Occipital lobe (tissue), 2 donors: ENCODE results near the gene USP2. TPM values are rescaled to one million over a fixed set of nuclear protein-coding genes. Genes with fewer than 3 reads are reported as not detected.
A peak's percentile ranks its signal among the peaks of the same experiment; 100 is the strongest.

Source experiments
- DNase-seq: peaks from one replicate; lab custom pipeline; 2025; lab: John Stamatoyannopoulos, UW
- total RNA-seq: library from RNA; depleted of rRNA; stranded (reverse); fragments of >200 nt; gene quantifications from one replicate; pipeline ENCODE4 v1.2.3, GENCODE V29; 2014

USP2 gene
- total RNA-seq, 1 donor from 2014 or later = 1.6 TPM

DNA sequence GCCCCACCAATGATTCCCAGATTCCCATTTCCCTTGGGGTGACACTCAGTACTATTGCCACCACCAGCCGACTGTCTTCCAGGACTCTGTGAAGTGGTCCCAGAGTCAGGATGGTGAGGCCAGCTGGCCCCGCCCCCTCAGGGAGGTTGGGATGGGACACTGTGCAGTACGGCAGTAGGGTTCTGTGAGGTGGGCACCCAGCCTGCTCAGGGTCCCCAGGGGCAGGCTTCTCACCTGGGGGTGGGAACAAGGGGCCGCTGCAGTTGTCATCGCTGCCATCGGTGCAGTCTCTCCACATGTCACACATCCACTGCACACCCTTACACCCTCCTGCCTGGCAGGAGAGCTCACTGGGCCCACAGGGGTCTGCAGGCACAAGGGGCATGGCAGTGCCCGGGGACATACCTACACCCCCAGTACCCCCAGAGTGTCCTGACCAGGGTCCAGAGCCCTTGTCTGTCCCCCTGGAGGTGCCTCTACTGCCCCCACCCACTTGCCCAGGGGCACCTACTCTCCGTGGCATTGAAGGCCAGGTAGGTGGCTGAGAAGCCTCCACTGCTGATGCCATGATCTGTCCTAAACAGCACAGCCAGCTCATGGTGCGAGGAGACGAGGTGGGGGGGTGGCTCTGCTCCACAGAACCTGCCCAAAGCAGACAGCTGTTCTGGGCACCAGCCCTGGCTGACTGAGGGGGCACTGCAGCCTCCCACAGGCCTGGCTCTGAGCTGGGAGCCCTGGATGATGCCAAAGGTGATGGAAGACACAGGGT is 38.9 kb downstream of the USP2 start:
- no peak for DNase-seq

DNA sequence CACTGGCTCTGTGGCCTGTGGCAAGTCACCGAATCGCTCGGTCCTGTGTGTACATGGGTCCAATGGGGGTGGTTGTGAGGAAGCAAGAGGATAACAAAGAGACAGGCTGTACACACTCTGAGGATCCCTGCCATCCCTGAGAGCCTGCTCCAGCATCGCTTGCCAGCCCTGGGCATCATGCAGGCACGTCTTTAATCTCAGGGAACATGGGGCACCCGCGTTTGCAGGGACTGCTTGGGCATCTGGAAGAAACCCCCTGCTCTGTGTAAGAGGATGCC is 39.5 kb downstream of the USP2 start:
- no peak for DNase-seq

DNA sequence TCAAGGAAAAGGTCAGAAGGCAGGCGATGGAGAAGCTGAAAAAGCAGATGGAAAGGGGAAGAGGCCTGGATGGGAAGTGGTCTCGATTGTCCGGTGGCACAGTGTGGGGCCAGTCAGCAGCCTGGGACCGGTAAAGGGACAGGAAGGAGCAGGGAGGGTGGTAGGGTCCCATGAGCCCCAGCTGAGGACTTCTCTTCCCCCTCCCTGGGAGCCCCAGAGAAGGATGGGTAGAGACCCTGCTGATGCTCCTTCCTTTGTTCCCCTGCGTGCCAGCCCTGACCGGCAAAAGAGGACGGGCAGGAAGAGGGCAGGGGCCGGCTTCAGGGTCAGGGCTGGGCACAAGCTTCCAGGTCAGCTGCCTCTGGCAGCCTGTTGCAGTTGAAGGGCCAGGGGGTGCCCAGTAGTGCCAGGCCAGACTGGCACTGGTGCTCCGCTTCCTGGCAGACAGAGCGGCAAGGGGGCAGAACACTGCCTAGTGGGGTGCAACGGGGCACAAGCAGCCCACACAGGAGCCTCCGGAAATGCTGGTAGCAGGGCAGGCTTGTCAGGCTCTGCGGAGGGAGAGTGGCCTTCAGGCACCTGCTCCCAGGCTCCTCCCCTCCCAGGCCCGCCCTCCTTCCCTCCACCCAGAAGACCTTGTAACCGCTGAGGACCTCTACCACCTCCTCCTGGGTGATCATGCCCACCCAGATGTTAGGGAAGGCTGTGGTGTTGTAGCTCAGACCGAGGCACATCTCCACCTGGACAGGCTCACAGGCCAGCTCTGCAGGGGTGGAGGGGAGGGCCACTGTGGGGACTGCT is 40.1 kb downstream of the USP2 start:
- DNase-seq = no peak

DNA sequence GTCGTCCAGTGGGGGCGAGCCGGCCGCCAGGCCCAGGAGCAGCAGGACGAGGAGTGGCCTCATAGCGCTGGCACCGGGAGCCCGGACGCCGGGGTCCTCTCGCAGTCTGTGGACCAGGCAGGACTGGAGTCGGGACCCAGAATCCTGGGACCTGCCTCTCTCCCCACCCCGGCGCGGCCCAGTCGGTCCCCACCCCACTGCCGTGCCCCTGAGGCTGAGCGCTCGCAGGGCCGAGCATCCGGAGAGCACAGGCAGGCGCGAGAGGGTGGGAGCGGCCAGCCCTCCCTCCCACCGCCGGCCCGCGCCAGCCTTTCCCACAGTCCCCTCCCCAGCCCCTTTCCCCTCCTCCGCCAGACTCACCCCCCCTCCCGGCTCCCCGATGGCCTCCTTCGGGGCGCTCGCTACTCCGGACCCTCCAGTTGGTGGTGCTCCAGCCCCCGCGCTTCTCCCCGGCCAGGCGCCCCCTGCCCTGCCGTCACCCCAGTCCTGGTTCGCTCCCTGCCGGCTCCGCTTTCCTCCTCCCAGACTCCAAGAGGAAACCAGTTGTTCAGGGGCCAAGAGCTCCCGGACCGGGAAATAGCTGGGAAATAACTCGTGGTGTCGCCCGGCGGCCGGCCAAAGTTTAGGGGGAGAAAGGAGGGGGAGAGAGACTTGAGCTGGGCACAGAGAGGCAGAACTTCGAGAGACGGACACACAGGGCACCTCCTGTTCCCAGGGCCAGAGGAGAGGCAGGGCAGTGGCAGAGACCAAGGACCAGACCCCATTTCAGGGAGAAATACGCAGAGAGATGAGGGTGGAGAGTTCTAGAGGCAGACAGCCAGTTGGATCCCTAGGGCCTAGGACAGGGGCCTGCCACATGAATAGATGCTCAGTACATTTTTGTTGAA is 40.9 kb downstream of the USP2 start, which contains the start of gene C1QTNF5:
Gene C1QTNF5, minus strand, starts transcription at position 549 of the 887 bp plus-strand sequence. Its CDS starts 486 bp downstream, at position 63.
- DNase-seq = no peak

GRCh38 chr11:119339589-119340334 is 41.7 kb downstream of the USP2 start:
- DNase-seq = no peak

- no peak for DNase-seq
These were observed 42.4 kb downstream of the USP2 start for GRCh38 chr11:119338965-119339588.

DNA sequence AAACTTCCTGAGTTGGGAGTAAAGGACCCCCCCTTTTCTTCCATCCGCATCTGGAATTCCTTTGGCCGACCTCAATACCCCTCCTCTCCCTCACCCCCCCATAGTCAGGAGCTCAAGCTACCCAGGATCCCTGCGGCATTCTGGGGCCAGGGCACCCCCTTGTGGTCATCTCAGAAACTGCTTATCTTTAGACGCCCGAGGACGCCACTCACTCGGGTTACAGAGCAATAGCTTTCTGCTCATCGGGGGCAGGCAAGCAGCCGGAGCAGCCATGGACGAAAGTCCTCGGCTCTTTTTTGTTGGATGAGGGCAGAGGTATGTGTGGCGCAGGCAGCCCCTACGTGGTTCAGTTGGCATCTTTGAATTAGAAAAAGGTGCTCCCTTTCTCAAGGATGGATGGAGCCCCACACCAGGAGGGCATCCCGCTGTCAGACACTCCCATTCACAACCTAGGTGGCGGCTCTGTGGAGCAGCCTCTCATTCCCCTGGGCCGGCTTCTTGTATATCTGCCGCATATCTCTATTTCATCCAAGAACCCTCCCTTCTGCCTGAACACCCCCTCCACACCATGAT is 43.1 kb downstream of the USP2 start:
- DNase-seq = peak; percentile 69

- no peak for DNase-seq
These were observed 43.7 kb downstream of the USP2 start for GRCh38 chr11:119337581-119338317.

GRCh38 chr11:119336744-119337469 is 44.6 kb downstream of the USP2 start:
- DNase-seq = no peak

DNA sequence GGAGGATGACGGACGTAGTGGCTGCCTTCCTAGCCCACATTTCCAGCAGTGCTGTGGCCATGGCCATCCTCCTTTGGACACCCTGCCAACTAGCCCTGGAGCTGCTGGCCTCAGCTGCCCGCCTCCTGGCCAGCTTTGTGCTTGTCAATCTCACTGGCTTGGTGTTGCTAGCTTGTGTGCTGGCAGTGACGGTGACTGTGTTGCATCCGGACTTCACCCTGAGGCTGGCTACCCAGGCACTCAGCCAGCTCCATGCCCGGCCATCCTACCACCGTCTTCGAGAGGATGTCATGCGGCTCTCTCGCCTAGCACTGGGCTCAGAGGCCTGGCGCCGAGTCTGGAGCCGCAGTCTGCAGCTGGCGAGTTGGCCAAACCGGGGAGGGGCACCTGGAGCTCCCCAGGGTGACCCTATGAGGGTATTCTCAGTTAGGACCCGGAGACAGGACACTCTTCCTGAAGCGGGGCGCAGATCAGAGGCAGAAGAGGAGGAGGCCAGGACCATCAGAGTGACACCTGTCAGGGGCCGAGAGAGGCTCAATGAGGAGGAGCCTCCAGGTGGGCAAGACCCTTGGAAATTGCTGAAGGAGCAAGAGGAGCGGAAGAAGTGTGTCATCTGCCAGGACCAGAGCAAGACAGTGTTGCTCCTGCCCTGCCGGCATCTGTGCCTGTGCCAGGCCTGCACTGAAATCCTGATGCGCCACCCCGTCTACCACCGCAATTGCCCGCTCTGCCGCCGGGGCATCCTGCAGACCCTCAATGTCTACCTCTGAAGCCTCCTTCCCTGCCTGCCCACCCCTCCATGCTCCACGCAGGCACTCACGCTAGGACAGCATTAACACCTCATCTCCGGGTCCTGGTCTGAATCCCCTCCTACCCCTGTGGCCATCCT is 45.6 kb downstream of the USP2 start:
- DNase-seq = no peak

DNA sequence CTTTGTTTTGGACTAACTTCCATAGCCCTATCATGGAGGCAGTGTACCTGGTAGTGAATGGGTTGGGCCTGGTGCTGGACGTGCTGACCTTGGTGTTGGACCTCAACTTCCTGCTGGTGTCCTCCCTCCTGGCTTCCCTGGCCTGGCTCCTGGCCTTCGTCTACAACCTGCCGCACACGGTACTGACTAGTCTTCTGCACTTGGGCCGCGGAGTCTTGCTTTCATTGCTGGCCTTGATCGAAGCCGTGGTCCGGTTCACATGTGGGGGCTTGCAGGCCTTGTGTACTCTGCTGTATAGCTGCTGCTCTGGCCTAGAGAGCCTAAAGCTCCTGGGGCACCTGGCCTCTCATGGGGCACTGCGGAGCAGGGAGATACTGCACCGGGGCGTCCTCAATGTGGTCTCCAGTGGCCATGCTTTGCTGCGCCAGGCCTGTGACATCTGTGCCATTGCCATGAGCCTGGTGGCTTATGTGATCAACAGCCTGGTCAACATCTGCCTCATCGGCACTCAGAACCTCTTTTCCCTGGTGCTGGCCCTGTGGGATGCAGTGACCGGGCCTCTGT is 46.3 kb downstream of the USP2 start:
- no peak for DNase-seq

GRCh38 chr11:119334174-119334930 is 47.1 kb downstream of the USP2 start, which contains the start of gene RNF26:
Gene RNF26, plus strand, starts transcription at chr11:119334527. Its CDS starts 596 bp downstream, at chr11:119335123.
- DNase-seq = peak; percentile 93

GRCh38 chr11:119332111-119332765 is 49.3 kb downstream of the USP2 start:
- no peak for DNase-seq

DNA sequence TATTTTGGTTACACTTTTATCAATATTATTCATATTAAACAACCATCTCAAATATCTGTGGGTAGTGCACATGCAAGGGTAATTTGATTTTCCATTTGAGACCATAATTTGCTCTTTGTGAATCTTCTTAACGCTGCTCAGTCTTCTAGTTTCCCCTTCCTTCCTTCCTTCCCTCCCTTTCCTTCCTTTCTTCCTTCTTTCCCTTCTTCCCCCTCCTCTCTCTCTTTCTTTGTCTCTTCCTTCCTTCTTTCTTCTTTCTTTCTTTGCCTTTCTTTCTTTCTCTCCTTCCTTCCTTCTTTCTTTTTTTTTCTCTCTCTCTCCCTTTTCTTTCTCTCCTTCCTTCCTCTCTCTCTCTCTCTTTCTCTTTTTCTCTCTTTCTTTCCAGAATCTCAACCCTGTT is 51.3 kb downstream of the USP2 start:
- no peak for DNase-seq

- DNase-seq = no peak
These were observed 52.2 kb downstream of the USP2 start for GRCh38 chr11:119329320-119329719.

- no peak for DNase-seq
These were observed 57.3 kb downstream of the USP2 start for GRCh38 chr11:119324189-119324588.
